COLO668 (cell line): Measurements from ENCODE around the gene SYNGR4.
A peak's percentile ranks its signal among the peaks of the same experiment; 100 is the strongest.

Experiments
- DNase-seq: peaks from one replicate; lab custom pipeline; 2025; ENCODE audit not compliant: unreplicated experiment; lab: John Stamatoyannopoulos, UW

The SYNGR4 gene

DNA sequence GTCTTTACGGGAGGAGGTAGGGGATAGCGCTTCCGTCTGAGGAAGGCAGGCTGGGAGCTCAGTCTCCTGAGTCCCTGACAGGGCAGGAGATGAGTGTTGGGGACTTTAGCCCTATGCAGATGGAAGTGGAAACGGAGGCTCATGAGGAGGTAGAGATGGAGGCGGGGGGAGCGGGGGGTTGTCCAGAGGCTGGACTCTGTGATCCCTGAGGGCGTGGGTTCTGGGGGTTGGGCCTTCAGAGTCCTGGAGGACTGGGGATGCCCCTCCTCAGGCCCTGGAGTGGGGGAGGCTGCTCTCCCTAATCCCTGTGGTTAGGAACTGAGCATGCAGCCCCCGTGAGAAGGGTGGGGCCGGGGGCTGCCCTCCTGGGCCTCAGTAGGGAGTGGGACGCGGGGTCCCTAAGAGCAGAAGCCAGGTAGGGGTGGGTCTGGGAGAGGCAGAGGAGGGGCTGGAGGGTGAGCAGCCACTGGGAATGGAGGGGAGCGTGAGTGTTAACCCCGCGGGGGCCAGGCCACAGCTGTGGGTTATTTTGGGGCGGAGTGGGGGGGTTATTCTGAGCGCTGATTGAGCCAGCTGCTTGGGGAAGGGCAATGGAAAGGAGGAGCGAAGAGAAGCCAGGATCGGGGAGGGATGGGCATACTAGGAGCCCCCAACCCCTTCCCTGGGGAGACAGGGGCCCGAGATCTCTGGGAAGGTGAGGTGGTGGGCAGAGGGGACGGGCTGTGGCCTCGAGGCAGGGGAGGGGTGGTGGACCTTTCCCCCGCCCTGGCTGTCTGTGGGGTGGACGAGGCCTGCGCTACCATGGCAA, 32.1 kb downstream of the SYNGR4 start:
- DNase-seq = no peak

DNA sequence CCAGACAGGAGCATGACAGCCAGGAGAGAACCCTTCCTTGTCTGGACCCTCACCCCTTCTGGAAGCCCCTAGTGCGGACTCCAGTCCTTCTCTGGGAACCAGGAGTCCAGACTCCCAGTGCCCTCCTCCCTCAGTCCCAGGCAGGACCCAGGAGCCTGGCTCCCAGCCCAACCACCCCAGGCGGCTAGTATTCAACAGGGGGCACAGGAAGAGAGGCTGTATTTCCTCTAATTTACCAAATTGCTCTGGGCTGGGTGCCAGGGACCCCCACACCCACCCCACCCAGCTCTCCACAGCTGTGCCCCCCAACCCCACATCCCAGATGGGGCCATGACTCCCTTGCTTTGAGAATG, 32.6 kb downstream of the SYNGR4 start:
- DNase-seq = no peak

DNA sequence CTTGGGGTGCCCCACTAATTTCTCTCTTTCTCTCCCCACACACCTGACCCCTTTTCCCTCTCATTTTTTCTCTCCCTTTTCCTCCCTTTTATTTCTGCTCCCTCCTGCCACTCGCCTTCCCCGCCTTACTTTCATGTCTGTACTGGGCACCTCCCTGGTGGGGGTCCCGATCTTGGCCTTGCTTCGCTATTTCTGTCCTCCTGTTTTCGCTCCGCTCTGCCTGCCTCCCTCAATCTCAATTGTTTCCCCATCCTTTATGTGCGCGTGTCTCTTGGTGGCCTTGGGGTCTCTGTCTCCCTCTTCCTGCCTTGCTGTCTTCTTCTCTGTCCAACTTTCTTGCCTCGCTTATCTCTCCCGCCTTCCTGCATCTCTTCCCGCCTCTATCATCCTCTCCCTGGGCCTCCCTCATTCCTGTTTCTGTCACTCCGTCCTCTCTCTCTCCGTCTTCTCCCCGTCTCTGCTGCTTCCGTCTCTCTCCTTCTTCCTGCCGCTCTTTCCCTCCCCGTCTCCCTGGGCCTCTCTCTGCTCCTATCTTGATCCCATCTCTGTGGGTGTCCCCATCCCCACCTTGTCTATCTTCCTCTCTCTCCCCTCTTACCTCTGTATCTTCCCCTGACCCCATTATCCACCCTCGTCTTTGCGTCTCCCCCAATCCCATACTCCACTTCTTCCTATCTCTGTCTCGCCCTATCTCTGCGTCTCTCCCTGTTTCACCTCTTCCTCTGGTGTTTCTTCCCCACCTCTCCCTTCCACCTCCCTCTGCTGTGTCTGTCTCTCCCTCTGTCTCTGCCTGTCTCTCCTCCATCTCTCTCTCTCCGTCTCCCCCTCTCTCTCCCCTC, 33.3 kb downstream of the SYNGR4 start:
- no peak for DNase-seq

DNA sequence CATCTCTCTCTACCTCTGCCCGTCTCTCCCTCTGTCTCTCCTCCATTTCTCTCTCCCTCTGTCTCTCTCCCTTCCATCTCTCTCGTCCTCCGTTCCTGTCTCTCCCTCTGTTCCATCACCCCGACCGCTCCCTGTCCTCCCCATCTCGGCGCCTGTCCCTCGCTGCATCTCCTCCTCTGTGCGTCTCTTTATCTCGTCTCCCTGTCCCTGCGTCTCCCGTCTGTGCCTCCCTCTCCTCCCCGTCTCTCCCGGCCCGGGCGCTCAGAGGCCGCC, 33.9 kb downstream of the SYNGR4 start:
- DNase-seq = no peak

DNA sequence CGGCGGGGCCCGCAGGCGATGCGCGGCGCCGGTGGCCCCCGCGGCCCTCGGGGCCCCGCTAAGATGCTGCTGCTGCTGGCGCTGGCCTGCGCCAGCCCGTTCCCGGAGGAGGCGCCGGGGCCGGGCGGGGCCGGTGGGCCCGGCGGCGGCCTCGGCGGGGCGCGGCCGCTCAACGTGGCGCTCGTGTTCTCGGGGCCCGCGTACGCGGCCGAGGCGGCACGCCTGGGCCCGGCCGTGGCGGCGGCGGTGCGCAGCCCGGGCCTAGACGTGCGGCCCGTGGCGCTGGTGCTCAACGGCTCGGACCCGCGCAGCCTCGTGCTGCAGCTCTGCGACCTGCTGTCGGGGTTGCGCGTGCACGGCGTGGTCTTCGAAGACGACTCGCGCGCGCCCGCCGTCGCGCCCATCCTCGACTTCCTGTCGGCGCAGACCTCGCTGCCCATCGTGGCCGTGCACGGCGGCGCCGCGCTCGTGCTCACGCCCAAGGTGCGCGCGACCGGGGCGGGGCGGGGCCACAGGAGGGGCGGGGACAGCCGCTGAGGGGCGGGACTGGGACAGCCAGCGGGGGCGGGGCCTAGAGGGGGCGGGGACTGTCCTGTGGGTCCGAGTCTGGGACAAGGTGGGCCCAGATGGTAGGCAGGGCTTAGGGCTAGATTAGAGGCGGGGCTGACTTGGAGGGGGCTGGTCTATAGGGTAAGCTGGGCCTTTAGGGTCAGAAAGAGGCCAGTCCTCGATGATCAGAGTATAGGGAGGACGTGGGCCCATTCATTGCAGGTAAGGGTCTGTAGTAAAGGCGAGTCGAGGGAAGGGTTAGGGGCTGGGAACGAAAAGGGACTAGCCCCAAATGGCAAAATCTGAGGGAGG, 34.4 kb downstream of the SYNGR4 start:
- DNase-seq = peak; percentile 95

DNA sequence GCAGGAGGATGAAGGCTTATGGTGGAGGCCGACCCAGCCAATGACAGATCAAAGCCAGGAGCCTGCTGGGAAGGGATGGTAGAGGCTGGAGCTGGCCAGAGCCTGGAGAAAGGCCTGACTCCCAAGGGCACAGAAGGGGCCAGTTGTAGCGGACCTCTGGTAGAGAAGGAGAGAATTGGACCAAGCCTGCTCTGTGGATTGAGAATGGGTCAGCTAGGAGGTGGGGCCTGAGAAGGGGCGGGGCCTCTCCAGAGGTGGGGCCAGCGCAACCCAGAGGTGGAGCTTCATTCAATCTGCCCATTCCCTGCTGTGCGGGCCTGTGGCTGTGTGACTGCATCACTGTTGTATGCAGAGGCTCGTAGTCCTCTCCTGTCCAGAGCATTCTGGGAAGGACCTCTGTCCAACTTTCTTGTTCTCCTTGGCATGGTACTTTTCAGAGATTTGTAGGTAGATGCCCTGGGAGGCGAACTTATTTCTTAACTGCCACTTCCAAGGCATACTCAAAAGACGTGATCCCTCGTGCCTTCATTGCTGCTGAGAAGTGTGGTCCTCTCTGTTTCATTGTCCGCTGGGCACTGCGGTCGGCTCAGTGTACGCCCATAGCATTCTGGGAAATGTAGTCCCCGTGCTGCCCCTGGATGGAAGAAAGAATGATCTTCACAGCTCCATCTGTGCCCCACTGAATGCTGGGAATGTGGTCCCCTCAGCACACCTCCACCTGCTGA, 36.0 kb downstream of the SYNGR4 start:
- peak; percentile 76 for DNase-seq

DNA sequence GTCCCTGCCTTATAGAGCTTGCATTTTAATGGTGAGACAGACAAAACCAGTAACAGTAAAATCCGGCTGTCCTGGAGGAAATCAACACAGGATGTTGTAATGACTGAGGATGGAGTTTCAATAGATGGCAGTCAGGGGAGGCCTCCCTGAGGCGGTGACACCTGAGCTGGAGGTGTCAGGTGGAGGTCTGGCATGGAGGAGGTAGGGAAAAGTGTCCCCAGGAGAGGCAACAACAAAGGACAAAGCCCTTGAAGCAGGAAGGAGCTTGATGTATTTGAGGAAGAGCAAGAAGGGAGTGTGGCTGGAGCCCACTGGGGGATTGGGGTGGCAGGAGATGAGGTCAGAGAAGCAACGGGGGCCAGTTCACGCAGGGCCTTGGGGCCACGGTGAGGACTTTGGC, 37.1 kb downstream of the SYNGR4 start:
- no peak for DNase-seq

DNA sequence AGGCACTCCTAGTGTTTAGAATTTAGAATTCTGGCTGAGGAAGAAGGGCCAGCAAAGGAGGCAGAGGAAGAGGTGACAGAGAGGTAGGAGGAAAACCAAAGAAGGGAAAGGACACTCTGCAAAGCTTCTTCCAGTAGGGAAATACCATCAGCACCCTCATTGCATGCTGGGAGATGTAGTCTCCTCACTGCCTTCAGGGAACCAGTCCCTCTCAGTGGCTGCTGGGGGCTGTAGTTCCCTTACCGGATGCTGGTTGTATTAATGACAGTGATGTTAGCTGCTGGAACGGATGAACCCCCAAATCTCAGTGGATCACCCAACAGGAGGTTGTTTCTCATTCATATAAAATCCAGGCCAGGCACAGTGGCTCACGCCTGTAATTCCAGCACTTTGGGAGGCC, 39.4 kb downstream of the SYNGR4 start:
- DNase-seq = peak; percentile 53

DNA sequence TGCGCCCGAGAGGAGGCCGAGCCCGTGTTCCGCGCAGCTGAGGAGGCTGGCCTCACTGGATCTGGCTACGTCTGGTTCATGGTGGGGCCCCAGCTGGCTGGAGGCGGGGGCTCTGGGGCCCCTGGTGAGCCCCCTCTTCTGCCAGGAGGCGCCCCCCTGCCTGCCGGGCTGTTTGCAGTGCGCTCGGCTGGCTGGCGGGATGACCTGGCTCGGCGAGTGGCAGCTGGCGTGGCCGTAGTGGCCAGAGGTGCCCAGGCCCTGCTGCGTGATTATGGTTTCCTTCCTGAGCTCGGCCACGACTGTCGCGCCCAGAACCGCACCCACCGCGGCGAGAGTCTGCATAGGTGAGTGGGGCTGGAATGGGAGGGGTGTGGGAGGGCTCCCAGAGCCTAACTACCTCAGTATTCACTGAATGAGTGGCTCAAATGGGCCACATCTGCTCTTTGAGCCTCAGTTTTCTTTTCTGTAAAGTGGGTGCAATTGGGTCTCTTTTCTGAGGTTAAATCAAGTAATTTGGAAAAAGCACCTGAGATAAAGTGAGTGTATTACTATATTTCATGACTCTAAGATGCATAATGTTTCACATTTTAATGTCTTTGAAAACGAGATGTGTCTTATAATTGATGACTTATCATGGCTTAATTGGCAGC, 41.0 kb downstream of the SYNGR4 start:
- DNase-seq = no peak

DNA sequence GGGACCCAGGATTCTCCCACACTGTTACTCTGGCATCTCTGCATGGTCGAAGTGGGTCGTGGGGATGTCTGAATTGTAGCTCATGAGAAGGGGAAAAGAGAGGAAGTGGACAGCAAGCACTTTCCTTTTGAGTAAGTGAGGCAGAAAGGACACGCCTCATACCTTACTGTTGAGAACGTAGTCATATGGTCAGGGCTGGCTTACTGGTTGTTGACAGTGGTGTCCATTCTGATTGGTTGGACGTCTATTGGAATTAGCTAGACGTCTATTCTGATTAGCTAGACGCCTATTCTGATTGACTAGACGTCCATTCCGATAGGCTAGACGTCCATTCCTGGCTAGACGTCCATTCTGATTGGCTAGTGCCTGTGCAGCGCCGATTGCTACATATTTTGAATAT, 41.7 kb downstream of the SYNGR4 start:
- no peak for DNase-seq

DNA sequence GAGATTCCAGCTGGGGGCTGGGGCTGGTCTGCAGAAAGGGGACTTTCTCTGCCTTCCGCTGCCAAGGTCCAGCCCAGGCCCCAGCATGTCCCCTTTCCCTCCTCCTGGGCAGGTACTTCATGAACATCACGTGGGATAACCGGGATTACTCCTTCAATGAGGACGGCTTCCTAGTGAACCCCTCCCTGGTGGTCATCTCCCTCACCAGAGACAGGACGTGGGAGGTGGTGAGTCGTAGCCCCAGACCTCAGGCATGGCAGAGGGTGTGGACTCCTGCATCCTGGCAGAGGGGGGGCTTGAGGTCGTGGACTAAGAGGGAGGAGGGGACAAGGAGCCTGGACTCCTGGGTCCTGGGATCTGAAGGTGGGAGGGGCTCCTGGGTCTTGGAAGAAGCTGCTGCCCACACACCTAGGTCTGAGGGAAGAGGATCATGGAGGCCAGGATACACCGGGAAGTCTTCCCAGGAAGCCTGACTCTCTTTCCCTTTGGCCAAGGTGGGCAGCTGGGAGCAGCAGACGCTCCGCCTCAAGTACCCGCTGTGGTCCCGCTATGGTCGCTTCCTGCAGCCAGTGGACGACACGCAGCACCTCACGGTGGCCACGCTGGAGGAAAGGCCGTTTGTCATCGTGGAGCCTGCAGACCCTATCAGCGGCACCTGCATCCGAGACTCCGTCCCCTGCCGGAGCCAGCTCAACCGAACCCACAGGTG, 49.9 kb downstream of the SYNGR4 start:
- DNase-seq = peak; percentile 33

DNA sequence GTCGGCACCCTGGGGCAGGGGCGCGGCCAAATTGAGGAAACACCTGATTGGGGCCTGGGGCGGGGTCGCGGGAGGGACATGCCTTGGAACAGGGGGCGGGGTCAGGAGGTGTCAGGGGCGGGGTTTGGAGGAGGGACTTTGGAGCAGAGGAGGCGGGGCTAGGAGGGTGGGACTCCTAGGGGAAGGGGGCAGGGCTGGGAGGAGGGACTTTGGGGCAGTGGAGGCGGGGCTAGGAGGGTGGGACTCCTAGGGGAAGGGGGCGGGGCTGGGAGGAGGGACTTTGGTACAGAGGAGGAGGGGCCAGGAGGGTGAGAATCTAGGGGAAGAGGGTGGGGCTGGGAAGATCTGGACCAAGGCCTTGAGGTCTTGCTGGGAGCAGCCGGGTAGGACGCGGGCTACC, 51.2 kb downstream of the SYNGR4 start:
- peak; percentile 65 for DNase-seq

DNA sequence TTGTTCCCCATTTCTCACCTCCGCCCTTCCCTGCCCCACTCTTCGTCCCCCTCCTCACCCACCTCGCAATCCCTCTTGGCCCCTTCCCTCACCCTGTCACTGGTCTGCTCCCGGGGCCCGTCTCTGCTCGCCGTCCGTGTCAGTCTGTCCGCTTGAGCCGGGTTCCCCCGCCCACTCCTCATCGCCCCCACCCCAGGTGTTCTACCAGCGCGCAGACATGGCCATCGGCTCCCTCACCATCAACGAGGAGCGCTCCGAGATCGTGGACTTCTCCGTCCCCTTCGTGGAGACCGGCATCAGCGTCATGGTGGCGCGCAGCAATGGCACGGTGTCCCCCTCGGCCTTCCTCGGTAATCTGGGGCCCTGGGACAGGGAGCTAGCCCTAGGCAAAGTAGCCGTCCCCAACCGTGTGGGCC, 51.6 kb downstream of the SYNGR4 start:
- no peak for DNase-seq

DNA sequence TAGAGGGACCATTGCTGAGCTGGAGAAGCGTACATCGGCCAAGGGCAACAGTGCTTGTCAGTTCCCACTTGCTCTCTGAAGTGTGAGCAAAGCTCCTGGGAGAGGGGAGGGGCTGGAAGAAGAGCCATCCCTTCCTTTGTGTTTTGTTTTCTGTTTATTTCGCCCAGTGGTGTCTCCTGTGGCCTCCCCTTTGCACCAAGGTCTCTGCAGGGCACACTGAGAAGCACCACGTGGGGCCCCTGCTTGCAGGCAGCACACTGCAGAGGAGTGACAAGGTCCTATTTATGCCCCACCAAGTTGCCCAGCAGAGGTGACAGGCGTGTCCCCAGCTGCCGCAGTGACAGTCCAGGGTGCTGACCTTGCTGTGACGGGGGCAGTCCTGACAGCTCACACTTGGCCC, 53.3 kb downstream of the SYNGR4 start:
- no peak for DNase-seq

DNA sequence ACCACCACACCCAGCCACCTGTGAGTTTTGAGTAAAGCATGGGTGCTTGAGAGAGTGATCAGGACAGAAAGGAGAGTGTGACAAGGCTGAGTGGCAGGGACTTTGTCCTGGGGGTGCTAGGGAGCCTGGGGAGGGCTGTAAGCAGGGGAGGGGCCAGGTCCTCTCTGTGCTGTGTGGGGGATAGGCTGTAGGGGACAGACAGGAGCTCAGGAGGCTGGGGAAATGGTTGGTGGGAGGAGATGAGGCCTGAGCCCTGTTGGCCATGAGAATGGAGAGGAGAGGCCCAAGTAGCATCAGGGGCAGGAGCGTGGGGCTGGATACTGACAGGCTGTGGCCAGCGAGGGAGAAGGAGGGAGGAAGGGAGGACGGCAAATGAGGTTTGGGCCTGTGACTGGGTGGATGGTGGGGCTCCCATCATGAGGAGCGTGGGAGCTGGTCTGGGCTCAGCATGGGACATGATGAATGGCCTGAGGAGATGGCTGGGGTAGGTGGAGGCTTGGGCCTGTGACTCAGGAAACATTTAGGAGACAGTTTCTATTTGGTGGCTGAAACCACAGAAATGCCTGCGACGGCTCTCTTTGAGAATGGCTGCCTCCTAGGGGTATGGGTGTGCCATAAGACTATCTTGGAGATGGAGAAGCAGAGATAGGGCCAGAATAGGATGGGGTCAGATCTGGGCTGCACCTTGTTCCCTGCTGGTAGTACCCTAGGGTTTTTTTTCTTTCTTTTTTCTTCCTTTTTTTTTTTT, 54.3 kb downstream of the SYNGR4 start:
- no peak for DNase-seq

DNA sequence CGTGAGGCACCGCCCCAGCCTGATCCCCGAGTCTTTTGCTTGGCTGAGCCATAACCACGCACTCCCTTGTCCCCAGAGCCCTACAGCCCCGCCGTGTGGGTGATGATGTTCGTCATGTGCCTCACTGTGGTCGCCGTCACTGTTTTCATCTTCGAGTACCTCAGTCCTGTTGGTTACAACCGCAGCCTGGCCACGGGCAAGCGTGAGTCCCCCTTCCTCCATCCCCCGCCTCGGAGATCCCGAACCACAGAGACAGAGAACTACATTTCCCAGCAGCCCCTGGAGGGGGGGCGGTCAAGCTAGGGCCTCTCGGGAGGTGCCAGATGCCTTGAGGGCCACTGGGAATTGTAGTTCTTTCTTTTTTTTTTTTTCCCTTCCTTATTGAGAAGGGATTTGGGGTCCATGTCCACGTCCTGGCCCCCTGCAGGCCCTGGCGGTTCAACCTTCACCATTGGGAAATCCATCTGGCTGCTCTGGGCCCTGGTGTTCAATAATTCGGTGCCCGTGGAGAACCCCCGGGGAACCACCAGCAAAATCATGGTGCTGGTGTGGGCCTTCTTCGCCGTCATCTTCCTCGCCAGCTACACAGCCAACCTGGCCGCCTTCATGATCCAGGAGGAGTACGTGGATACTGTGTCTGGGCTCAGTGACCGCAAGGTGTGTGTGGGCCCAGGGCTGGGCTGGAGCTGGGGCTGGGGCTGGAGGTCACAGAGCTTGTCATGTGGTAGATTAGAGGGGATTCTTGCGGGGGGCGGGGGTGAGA, 55.2 kb downstream of the SYNGR4 start:
- peak; percentile 20 for DNase-seq

DNA sequence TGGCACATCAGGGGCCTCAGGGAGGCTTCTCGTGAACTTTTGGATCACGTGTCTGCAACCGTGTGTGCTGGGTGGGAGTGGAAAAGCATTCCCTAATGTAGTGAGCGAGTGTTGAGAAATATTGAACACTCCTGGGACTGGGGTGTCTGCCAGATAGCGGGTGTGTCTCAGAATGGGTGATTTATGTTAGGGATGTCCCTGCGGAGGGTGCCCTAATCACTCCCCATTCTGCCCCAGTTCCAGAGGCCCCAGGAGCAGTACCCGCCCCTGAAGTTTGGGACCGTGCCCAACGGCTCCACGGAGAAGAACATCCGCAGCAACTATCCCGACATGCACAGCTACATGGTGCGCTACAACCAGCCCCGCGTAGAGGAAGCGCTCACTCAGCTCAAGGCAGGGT, 57.4 kb downstream of the SYNGR4 start:
- DNase-seq = no peak

DNA sequence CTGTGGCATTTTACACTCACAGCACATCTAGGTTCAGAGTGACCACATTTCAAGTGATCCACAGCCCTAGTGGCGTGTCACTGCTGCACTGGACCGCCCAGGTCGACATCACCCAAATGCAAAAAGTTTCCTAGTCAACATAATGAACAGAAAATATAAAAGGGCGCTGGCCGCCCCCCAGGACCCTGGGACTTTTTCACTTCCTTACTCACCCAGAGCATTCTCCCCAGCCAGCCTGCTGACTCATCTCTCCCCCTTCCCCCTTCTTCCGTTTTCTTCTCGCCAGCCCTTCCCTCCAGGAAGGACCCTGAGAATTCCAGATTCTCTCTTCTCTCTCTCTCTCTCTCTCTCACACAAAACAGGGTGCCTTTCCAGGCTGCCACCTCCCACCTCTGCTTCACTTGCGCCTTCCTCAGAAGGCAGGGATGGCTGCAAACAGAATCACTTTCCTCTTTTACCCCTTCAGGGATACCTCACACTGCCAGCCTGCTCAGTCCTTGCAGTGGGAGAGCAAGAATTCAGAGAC, 60.6 kb downstream of the SYNGR4 start:
- no peak for DNase-seq
